PFSK-1 (cell line): ENCODE data around the gene TTC6.

Experiments
- FOXP2 ChIP-seq: optimal IDR thresholded peaks from 2 replicates; pipeline ENCODE3; 2011; ENCODE audit warnings: borderline replicate concordance, control low read depth, inconsistent platforms; ENCODE audit not compliant: insufficient read depth; ENCODE audit errors: extremely low read length, extremely low read depth
- POLR2AphosphoS5 ChIP-seq: IDR thresholded peaks from 2 replicates; pipeline ENCODE4 v1.6.1; 2012; ENCODE audit warnings: low read depth, mild to moderate bottlenecking, control low read depth, low read length, moderate library complexity
- REST ChIP-seq, 2 experiments: IDR thresholded peaks; 2 replicates each; pipeline versions ENCODE4 v1.6.1 to v1.8.0; 2011 to 2012; ENCODE audit warnings: low read depth in 2 of 2, low read length in 2 of 2, control low read depth in 1 of 2, inconsistent platforms in 1 of 2, mild to moderate bottlenecking in 1 of 2, moderate library complexity in 1 of 2; ENCODE audit not compliant: insufficient read depth in 1 of 2
- SIN3A ChIP-seq: IDR thresholded peaks from 2 replicates; pipeline ENCODE4 v1.6.1; 2012; ENCODE audit warnings: mild to moderate bottlenecking, low read length, moderate library complexity, borderline replicate concordance; ENCODE audit not compliant: insufficient read depth
- TAF1 ChIP-seq: IDR thresholded peaks from 2 replicates; pipeline ENCODE4 v1.6.1; 2012; ENCODE audit warnings: low read length, control low read depth, borderline replicate concordance; ENCODE audit not compliant: insufficient read depth

The TTC6 gene

GRCh38 chr14:37616853-37617252 is 21.4 kb downstream of the TTC6 start:
- no peak for TF ChIP-seq TAF1
- no peak for TF ChIP-seq POLR2AphosphoS5
- TF ChIP-seq SIN3A = no peak
- TF ChIP-seq FOXP2 = no peak
- no peak for TF ChIP-seq REST (IDR thresholded peaks at IDR 0.05; ENCODE audit: insufficient read depth in 1 of 2, low read depth in 2 of 2, low read length in 2 of 2)

- TF ChIP-seq POLR2AphosphoS5 = no peak
- TF ChIP-seq REST (IDR thresholded peaks at IDR 0.05; ENCODE audit: insufficient read depth in 1 of 2, low read depth in 2 of 2, low read length in 2 of 2) = no peak
- no peak for TF ChIP-seq FOXP2
Observed at GRCh38 chr14:37617864-37618365, 22.5 kb downstream of the TTC6 start.

- no peak for TF ChIP-seq FOXP2
- no peak for TF ChIP-seq REST (IDR thresholded peaks at IDR 0.05; ENCODE audit: insufficient read depth in 1 of 2, low read depth in 2 of 2, low read length in 2 of 2)
- no peak for TF ChIP-seq TAF1
- TF ChIP-seq POLR2AphosphoS5 = no peak
- no peak for TF ChIP-seq SIN3A
Observed at GRCh38 chr14:37618498-37619028, 23.1 kb downstream of the TTC6 start.

GRCh38 chr14:37620856-37621255 is 25.4 kb downstream of the TTC6 start:
- TF ChIP-seq POLR2AphosphoS5 = no peak
- TF ChIP-seq FOXP2 = no peak
- TF ChIP-seq SIN3A = no peak
- no peak for TF ChIP-seq TAF1
- no peak for TF ChIP-seq REST (IDR thresholded peaks at IDR 0.05; ENCODE audit: insufficient read depth in 1 of 2, low read depth in 2 of 2, low read length in 2 of 2)

- TF ChIP-seq SIN3A (no peak), POLR2AphosphoS5 (no peak), TAF1 (no peak), REST (IDR thresholded peaks at IDR 0.05; ENCODE audit: insufficient read depth in 1 of 2, low read depth in 2 of 2, low read length in 2 of 2) (no peak), FOXP2 (no peak)
Observed at GRCh38 chr14:37622231-37622923, 26.9 kb downstream of the TTC6 start.
